GM23338 (cell line): ENCODE measurements around the gene ANTXR2.

Source experiments
- EZH2phosphoT487 ChIP-seq: fragments of 200-600 bp; sonication (generic); IDR thresholded peaks from one replicate; pipeline ENCODE4 v1.8.1; 2018; ENCODE audit warnings: antibody characterized with exemption; ENCODE audit not compliant: unreplicated experiment
- TF ChIP-seq, protein P1 (sequence below), 2 experiments: fragments of 200-600 bp in 1 of 2; sonication (generic) in 1 of 2; conservative IDR thresholded peaks; 2 replicates each; pipeline versions ENCODE4 v1.5.1 to v1.6.1; 2016 to 2017; ENCODE audit warnings: antibody characterized with exemption in 2 of 2, low read depth in 2 of 2, mild to moderate bottlenecking in 2 of 2, moderate library complexity in 1 of 2

GRCh38 chr4:80096175-80096850 is 23.3 kb upstream of the ANTXR2 start:
- TF ChIP-seq EZH2phosphoT487: no peak
- TF ChIP-seq, protein P1, sequence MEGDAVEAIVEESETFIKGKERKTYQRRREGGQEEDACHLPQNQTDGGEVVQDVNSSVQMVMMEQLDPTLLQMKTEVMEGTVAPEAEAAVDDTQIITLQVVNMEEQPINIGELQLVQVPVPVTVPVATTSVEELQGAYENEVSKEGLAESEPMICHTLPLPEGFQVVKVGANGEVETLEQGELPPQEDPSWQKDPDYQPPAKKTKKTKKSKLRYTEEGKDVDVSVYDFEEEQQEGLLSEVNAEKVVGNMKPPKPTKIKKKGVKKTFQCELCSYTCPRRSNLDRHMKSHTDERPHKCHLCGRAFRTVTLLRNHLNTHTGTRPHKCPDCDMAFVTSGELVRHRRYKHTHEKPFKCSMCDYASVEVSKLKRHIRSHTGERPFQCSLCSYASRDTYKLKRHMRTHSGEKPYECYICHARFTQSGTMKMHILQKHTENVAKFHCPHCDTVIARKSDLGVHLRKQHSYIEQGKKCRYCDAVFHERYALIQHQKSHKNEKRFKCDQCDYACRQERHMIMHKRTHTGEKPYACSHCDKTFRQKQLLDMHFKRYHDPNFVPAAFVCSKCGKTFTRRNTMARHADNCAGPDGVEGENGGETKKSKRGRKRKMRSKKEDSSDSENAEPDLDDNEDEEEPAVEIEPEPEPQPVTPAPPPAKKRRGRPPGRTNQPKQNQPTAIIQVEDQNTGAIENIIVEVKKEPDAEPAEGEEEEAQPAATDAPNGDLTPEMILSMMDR (conservative IDR thresholded peaks at IDR 0.05; ENCODE audit: low read depth in 2 of 2): no peak
